IPS-18c (cell line): Measurements from ENCODE around the gene THSD7A.

Experiments used
- H3K4me3 ChIP-seq: 2 replicates; pipeline ENCODE4 v1.7.0; 2013; ENCODE audit warnings: low read depth, mild to moderate bottlenecking, low read length, moderate library complexity; ENCODE audit not compliant: insufficient read depth
- H3K9me3 ChIP-seq: one replicate; pipeline ENCODE4 v1.6.1; 2013; ENCODE audit warnings: mild to moderate bottlenecking, low read length, moderate library complexity; ENCODE audit not compliant: control insufficient read depth, insufficient read depth

Gene THSD7A

DNA sequence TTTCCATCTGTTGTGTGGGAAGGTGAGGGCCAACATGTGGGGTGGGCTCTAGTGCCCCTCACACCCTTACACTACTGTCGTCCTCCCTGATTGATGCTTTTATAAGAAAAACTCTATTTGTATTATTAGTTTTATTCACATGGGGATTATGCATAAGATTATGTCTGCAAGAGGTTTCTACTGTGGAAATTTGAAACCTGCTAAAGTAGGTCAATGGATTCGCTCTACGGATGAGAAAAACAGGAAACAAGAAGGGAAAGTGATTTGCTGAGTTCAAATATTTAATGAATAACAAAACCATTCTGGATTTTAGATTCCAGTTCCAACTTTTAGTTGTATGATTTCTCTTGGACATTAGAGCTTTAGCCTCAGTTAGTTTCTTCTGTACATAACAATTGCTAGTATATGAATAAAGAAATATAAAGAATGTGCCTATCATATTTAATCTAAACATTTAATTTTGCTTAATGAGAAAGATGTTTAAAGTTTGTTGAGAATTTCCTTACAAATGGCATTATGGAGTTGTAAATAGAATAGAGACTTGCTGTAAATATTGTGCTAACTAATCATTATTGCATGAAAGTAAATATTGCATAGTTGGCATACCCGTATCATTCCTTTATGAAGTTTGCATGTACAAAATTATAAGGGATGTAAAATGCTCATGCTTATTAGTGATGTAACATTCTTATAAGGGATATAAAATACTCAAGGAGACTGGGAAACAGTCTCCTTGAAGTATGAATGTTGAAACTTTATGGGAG is 193.8 kb downstream of the THSD7A start:
- no peaks in the 10 kb centered on the region for H3K9me3 ChIP-seq
- H3K4me3 ChIP-seq: no peak overlapping the region

DNA sequence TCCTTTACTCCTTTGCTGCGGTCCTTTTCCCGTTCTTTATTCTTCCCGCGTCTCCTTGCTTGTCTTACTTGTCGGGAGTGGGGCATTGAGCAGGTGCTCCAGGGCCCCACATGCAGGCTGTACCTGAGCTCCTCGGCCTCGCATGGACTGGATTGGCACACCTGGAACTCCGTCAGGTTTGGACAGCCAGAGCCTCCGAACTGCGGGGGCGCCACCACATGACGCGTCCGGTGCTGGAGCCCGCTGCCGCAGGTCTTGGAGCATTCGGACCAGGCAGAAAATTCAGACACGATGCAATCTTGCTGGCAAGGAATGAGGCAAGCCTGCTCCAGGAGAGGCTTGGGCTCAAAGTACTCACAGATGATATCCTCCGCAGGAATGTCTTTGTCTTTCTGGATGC is 195.7 kb downstream of the THSD7A start:
- H3K4me3 ChIP-seq: no peak overlapping the region
- H3K9me3 ChIP-seq: no peaks in the 10 kb centered on the region

DNA sequence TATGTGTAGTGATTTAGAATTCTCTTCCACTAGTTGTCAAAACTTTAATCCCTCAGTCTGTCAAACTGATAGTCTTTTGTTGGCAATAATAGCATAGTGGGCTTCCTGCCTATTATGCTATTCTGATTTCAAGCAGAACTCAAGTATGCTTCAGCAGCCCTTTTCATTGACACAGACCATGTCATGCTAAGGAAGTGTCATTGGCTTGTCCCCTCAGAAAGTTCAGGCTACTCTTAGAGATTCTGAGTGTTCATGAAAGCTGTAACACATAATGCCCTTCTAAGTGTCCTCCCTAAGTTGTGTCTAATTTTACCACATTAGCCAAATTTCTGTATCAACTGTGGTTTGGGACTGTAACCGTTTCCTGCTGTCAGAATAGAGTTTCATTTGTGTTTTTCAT is 198.7 kb downstream of the THSD7A start:
- Histone ChIP-seq H3K9me3 (no peaks in the 10 kb centered on the region), H3K4me3 (no peak overlapping the region)

DNA sequence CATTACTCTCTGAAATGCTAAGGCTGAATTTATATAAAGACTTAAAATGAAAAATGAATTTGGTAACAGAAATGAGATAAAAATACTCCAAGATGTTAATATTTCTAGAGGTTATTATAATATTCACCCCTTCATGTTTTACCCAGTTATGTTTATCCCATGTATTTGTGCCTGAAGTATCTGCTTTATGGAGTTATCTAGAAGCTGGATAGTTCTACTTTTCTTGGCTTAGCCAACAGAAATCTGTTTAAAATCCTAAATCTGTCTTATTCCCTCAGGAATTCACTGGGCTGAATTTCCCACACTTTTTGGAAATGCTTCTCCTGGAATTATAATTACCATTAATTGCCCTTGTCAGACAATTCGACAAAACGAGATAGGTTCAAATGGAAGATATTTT is 201.6 kb downstream of the THSD7A start:
- Histone ChIP-seq H3K9me3 (no peaks in the 10 kb centered on the region), H3K4me3 (no peak overlapping the region)

DNA sequence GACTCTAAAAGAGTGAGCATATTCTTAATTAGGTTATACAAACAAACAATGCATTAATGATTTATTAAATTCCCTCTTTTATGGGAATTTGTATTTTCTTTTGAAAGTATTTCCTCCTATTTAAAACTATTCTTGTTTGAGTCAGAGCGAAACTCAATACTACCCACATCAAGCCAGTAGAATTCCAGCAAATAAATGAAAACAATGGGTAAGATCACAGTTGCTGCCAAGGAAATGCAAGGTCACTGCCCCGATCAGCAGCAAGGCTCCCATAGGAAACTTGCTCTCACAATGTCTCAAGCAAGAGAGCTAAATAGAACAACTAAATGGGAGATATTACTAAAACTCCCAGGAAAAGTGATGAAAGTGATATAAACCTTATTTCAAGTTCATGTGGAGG is 206.3 kb downstream of the THSD7A start:
- Histone ChIP-seq H3K9me3 (no peaks in the 10 kb centered on the region), H3K4me3 (no peak overlapping the region)

DNA sequence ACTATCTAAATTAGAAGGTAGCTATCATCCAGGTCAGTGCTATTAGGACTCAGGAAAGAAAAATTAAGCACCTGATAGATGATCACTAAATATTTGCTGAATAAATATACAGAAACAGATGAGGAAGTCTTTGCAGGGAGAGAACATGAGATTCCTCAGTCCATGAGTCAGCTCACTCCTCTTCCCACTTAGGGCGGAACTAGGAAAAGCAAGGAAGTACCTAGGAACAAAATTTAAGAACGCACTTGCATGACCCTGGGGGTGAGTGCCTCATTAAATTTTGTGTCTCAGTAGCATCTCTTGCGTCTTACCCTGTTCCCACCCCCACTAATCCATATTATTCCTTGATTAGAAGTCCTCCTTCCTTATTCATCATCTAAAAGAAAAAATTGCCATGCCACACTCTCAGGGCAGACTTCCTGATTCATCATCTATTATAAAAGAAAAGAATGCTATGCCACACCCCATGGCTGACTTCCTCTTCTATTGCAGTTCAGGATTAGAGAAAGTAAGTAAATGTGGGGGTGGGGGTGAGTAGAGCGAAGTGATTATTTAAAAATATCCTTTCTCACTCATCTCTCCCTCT is 208.8 kb downstream of the THSD7A start:
- no peak overlapping the region for H3K4me3 ChIP-seq
- H3K9me3 ChIP-seq: no peaks in the 10 kb centered on the region

DNA sequence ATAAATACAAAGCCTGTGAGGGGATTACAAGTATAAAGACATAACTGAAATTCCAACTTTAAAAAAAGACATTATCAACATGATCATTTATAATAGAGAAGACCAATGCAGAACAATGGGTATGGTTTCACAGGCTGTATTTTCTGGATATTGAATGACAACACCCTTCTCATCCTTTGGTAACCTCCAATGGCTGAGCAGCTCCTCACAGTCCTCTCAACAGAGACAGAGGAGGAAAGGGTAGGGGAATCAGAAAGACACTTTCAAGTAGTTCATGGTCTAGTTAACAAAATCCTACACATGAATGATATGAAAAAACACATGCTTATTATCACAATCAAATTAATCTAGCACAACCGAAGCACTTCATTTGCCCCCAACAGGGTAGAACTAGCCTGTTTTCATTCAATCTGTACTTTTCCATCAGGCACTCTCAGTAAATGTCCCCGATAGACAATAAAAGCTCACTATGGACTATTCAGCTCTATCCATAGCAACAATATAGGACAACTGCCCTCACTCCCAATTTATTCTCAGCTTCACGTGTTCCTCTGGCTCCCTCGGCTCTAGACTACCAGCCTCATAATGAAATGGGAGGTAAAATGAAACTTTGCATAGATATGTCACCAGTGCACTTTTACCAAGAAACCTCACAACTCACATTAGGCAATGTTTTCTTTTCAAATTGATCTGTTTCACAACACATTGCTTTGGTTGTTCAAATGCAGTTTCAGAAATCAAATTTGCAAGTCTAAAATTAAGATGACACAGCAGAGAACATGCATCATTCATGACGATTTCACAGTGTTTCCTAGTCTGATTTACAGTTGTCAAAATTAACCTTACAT is 211.4 kb downstream of the THSD7A start:
- no peak overlapping the region for H3K4me3 ChIP-seq

DNA sequence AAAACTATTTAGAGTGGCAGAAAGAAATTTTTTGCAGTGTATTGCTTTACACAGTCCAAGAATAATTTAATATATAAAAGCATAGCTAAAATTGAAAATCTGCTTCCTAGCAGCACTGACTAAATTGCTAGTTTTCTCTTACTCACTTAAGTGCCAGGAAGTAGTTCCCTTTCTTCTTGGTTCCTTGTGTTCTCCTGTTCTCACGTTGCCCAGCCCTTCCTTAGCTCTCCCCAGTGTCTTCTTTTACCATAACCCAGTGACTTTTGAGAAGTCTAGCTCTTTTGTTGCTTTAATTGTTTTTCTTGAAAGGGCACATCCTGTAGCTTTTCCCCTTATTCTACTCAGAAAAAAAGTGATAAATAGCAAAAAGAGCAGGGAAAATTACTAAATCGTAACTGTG is 215.5 kb downstream of the THSD7A start:
- H3K9me3 ChIP-seq: no peaks in the 10 kb centered on the region
- H3K4me3 ChIP-seq: no peak overlapping the region

More for the DNA sequence above, 211.4 kb downstream of the THSD7A start:
- no peaks in the 10 kb centered on the region for H3K9me3 ChIP-seq

DNA sequence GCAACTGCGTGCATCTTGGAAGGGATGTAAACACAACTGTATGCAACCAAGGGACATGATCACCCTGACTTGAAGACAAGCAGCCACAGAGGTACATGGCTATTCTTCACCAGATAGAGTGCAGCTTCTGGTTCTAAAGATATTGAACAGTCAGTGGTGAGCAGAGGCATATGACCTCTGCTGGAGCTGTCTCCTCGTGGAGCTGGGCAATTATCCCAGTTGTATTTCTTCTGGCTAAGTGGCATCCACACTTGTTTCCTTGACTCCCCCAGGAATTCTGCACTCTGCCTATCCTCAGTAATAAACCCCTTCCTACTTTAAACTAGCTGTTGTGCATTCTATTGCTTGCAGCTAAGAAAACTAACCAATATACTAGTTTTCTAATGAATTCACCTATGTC is 216.8 kb downstream of the THSD7A start:
- Histone ChIP-seq H3K4me3 (no peak overlapping the region), H3K9me3 (no peaks in the 10 kb centered on the region)

DNA sequence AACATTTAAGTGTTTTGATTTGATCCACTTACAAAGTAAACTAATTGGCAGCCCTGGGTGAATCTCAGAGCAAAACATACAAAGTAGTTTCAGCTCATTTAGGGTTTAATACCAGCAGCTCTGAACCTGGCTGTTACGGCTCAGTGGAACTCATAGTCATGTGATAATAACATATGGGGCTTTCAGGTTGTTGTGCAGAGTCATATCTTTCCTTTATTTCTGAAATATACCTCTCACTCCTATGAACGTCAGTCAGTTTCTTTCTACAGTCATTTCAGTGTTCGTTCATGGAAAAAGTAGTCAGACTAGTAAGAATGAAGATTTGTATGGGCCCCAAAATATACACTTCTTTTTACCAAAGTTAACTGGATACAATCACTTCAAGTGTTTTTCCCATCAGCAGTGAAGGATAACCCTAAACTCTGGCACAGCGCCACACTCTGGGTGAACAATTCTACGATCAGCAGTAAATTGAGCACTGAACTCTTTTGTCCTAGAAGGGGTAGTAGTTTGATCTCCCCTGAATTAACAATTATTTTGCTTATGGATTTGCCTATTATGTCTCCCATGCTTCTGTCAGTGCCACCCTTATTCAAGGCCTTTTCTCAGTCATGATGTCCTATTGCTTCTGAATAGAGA is 218.6 kb downstream of the THSD7A start:
- Histone ChIP-seq H3K4me3 (no peak overlapping the region), H3K9me3 (no peaks in the 10 kb centered on the region)

DNA sequence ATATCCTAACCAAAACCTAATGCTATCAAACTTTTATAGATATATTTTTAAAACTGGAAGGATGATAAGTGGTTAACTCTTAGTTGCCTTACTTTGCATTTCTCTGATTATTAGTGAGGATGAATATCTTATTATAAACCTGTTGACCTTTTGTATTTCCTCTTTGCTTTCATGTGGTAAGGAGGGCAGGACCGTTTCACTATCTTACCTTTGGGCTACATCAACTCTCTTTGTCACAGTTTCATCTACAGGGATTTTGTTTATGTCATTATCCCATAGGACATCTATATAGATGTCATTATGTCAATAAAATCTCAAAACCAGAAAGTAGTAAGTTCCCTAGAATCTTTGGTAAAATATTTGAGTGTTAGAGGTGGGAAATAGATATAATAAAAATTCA is 219.3 kb downstream of the THSD7A start:
- Histone ChIP-seq H3K9me3 (no peaks in the 10 kb centered on the region), H3K4me3 (no peak overlapping the region)

DNA sequence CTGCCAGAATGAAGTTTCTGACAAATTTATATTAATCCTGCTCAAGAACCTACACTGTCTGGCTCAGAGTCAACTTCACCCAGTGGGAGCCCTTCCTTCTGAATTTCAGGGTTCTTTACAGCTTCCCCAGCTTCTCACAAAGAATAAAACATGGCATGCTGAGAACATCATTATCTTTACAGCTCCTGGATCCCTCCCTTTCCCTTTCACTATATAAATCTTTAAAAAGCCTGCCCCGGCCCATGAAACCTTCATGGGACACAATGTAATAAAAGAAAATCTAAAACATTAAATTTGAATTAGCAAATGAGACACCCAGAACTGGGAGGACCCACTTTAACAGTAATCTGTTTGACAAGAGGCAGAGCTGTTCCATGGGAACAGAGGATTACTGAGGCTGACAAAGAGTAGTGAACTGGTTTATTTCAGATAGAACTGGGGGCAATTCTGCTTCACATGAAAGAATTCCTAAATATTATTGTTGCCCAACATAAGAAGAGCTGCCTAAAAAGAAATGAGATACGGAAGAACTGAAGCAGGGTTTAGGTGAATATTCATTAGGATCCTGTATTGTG is 222.8 kb downstream of the THSD7A start:
- Histone ChIP-seq H3K9me3 (no peaks in the 10 kb centered on the region), H3K4me3 (no peak overlapping the region)

DNA sequence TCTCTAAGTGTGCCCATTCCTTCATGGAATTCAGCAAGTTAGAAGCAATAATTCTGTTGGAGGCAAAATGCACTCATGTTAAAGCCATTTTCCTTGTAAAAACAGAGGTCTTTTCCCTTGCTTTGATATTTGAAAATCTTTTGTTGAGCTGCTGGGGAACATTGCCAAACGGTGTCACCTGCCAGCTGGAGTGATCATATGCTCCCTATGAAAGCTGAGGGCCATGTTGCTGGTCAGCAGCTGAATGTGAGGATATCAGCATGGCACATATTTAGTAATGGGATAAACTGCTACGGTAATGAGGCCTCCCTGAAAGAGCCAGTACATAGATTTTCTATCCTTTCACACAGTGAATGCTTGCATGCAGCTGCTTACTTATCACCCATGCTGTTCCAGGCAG is 224.3 kb downstream of the THSD7A start:
- no peaks in the 10 kb centered on the region for H3K9me3 ChIP-seq
- no peak overlapping the region for H3K4me3 ChIP-seq

DNA sequence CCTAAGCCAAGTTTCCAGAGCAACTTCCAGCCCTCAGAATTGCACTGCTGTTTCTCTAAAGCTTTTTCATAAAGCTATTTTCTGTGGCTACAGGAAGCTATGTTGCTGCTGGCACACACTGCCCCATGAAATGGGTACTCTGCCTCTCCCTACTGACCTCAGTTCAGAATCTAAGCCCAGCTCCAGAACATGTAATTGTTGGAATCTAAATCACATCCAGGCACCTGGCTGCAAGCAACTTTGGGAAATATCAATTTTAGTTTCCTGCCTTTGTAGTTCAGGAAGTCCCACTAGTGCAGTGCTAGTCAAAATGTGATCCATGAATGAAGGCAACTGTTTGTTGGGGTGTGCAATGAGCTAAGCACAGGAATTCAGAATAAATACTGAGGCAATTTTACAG is 226.2 kb downstream of the THSD7A start:
- H3K9me3 ChIP-seq: no peaks in the 10 kb centered on the region
- no peak overlapping the region for H3K4me3 ChIP-seq

DNA sequence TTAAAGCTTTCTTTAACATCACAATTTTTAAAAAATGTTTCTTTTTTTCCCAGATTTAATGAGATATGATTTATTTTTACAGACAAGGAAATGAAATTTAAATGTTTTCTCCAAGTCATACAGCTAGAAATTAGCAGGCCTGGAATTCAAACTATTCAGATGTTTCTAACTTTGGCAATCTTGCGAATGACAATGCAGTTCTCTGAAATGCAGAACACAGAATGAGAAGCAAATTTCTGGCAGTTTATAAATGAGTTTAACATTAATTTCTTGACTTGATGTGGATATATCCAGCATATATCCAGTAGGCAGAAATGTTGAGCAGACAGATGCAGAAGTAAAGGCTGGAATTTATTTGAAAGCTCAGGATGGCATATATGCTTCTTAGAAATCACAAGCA is 227.5 kb downstream of the THSD7A start:
- H3K9me3 ChIP-seq: no peaks in the 10 kb centered on the region
- no peak overlapping the region for H3K4me3 ChIP-seq

DNA sequence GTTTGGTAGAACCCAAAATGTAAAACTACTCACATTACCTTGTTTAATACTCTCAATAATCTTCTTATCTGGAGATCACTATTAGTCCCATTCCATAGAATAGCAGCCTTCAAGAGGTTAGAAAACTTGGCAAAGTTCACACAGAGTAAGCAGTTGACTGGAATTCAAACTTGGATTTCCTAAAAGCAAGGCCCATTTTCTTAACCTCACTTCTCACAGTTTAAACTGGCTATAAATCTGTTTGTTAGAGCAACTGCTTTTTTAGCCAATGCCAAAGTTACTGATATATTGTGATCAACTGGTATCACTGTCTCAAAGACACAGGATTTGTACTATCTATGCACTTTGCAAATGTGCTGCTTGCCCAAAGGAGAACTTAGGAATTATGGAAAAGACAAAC is 230.2 kb downstream of the THSD7A start:
- H3K9me3 ChIP-seq: no peaks in the 10 kb centered on the region
- no peak overlapping the region for H3K4me3 ChIP-seq

DNA sequence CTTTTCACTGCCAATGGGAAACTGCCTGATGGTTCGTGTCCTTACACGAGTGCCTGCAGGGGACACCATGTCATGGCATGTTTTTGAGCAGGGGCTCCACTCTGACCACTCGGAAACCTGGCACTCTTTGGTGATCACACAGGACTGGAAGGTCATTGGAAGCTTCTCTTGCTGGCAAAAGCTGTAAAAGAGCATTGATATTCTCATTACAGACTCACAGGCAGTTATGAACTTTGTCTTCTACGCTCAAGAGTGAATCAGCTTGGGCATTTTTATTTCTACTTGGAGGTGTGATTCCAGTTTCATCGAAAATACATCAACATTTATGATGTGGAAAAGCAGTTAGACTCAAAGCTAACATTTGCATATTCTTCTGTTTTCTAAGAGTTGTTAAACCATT is 238.7 kb downstream of the THSD7A start:
- Histone ChIP-seq H3K4me3 (no peak overlapping the region), H3K9me3 (no peaks in the 10 kb centered on the region)
